Activated CD8-positive, alpha-beta T cell treated with anti-CD3 and anti-CD28 coated beads for 36 hours (primary cell): ENCODE measurements around the gene CCDC24. TPM values are rescaled to one million over a fixed set of nuclear protein-coding genes. Genes with fewer than 3 reads are reported as not detected.
A peak's percentile ranks its signal among the peaks of the same experiment; 100 is the strongest.

ENCODE experiments used
- ATAC-seq: fragments of 200-7000 bp; cut with Tn5 transposase; one replicate; pipeline ENCODE4 v1.10.0; 2021; ENCODE audit warnings: mild to moderate bottlenecking, moderate library complexity
- CTCF ChIA-PET: fragments of 350-600 bp; sonication (Branson Sonifier 250); formaldehyde crosslinking; loops from one replicate; lab custom pipeline; 2021; ENCODE audit warnings: antibody characterized with exemption; lab: Charles Lee
- POLR2A ChIA-PET: fragments of 350-600 bp; sonication (Branson Sonifier 250); formaldehyde crosslinking; loops from one replicate; lab custom pipeline; 2021; ENCODE audit warnings: antibody characterized with exemption; lab: Charles Lee
- DNase-seq: peaks from one replicate; pipeline ENCODE4 v3.0.0-alpha.2; 2020
- H3K27ac Mint-ChIP-seq: one replicate; pipeline ENCODE4 v1.8.0; 2021; ENCODE audit warnings: mild to moderate bottlenecking, mixed read lengths
- H3K27me3 Mint-ChIP-seq: one replicate; pipeline ENCODE4 v1.8.0; 2021; ENCODE audit warnings: mixed read lengths
- H3K36me3 Mint-ChIP-seq: one replicate; pipeline ENCODE4 v1.8.0; 2021; ENCODE audit warnings: low read depth, mixed read lengths
- H3K4me1 Mint-ChIP-seq: one replicate; pipeline ENCODE4 v1.8.0; 2021; ENCODE audit warnings: low read depth, mixed read lengths
- H3K4me3 Mint-ChIP-seq: one replicate; pipeline ENCODE4 v1.8.0; 2021; ENCODE audit warnings: mild to moderate bottlenecking, moderate library complexity, mixed read lengths
- H3K9me3 Mint-ChIP-seq: one replicate; pipeline ENCODE4 v1.8.0; 2021; ENCODE audit warnings: mixed read lengths
- CTCF ChIP-seq: fragments of 200-600 bp; IDR thresholded peaks from one replicate; pipeline ENCODE4 v1.8.0; 2022; ENCODE audit warnings: antibody characterized with exemption, mild to moderate bottlenecking
- intact Hi-C: fragments of 100-400 bp; cut with micrococcal nuclease; formaldehyde crosslinking; loops from one replicate; pipeline ENCODE4 v1.10.0; 2022
- total RNA-seq, 2 experiments: library from RNA; stranded (reverse); gene quantifications; one replicate each; pipeline ENCODE4 v1.2.3, GENCODE V29; 2021

CCDC24 gene
- total RNA-seq, 2 experiments from 2014 or later: 1.4 to 1.8 TPM

GRCh38 chr1:43987159-43987902 lies 4.1 kb upstream of the CCDC24 start:
- Mint-ChIP-seq H3K27ac (no peak overlapping the region), H3K36me3 (peaks cover 11% of the 10 kb centered on the region)

GRCh38 chr1:43990271-43991199 lies 864 bp upstream of the CCDC24 start:
- intact Hi-C loops: no loop called here
- POLR2A ChIA-PET: interaction anchor here (1.1 to 2.6 kb wide), 5 partner anchors 13 to 56 kb away, joined by 3 to 13 read pairs (median 3); partner anchors contain the start of gene ATP6V0B
- no peaks in the 10 kb centered on the region for H3K9me3 Mint-ChIP-seq
- ATAC-seq (no peak), DNase-seq (no peak)
- peak overlapping the region; percentile 59 for H3K27ac Mint-ChIP-seq
- H3K36me3 Mint-ChIP-seq: peaks cover 4% of the 10 kb centered on the region
- peaks cover 12% of the 10 kb centered on the region for H3K4me1 Mint-ChIP-seq
- H3K27me3 Mint-ChIP-seq: no peaks in the 10 kb centered on the region
- CTCF ChIA-PET: interaction anchor here (0.9 to 4.7 kb wide), 7 partner anchors 15 to 227 kb away, joined by 3 to 29 read pairs (median 5); partner anchors contain the start of gene ATP6V0B
- peak overlapping the region; percentile 80 for H3K4me3 Mint-ChIP-seq
- no peak for TF ChIP-seq CTCF

More at GRCh38 chr1:43987159-43987902, 4.1 kb upstream of the CCDC24 start:
- ChIA-PET CTCF (interaction anchor here (1.2 kb wide), 1 partner anchor 19 kb away, joined by 3 read pairs; no protein-coding TSS in a partner anchor), POLR2A (interaction anchor here (0.8 to 1.8 kb wide), 4 partner anchors 10 to 24 kb away, joined by 3 to 7 read pairs (median 3); partner anchors contain the start of gene ATP6V0B)
- ATAC-seq (no peak), DNase-seq (no peak)
- Mint-ChIP-seq H3K4me1 (peaks cover 12% of the 10 kb centered on the region), H3K27me3 (no peaks in the 10 kb centered on the region), H3K9me3 (no peaks in the 10 kb centered on the region), H3K4me3 (no peak overlapping the region)
- intact Hi-C loops: no loop called here
- TF ChIP-seq CTCF: no peak

- ATAC-seq (no peak), DNase-seq (no peak)
- Mint-ChIP-seq H3K27ac (peak overlapping the region; percentile 59), H3K4me3 (peak overlapping the region; percentile 80), H3K4me1 (peaks cover 12% of the 10 kb centered on the region), H3K36me3 (no peaks in the 10 kb centered on the region), H3K27me3 (no peaks in the 10 kb centered on the region), H3K9me3 (no peaks in the 10 kb centered on the region)
- TF ChIP-seq CTCF: no peak
- intact Hi-C loops: no loop called here
- POLR2A ChIA-PET: interaction anchor here (1.1 to 2.6 kb wide), 3 partner anchors 13 to 20 kb away, joined by 3 to 13 read pairs (median 7); partner anchors contain the start of gene ATP6V0B
- CTCF ChIA-PET: interaction anchor here (1.6 to 4.7 kb wide), 4 partner anchors 14 to 227 kb away, joined by 4 to 29 read pairs (median 17); no protein-coding TSS in a partner anchor
Observed at GRCh38 chr1:43991200-43991475, 261 bp upstream of the CCDC24 start.

- intact Hi-C loops: no loop called here
- H3K4me1 Mint-ChIP-seq: peaks cover 12% of the 10 kb centered on the region
- H3K9me3 Mint-ChIP-seq: no peaks in the 10 kb centered on the region
- H3K27me3 Mint-ChIP-seq: no peaks in the 10 kb centered on the region
- no peaks in the 10 kb centered on the region for H3K36me3 Mint-ChIP-seq
- ChIA-PET POLR2A (interaction anchor here (1.1 to 2.2 kb wide), 3 partner anchors 12 to 43 kb away, joined by 3 to 7 read pairs (median 4); no protein-coding TSS in a partner anchor), CTCF (interaction anchor here (1.1 to 4.7 kb wide), 6 partner anchors 13 to 225 kb away, joined by 3 to 29 read pairs (median 12); no protein-coding TSS in a partner anchor)
- no peak overlapping the region for H3K27ac Mint-ChIP-seq
- TF ChIP-seq CTCF: no peak
- no peak for ATAC-seq
- H3K4me3 Mint-ChIP-seq: peak overlapping the region; percentile 80
- no peak for DNase-seq
Observed at GRCh38 chr1:43992232-43992995, 1.0 kb downstream of the CCDC24 start.
